VCaP (cell line): ENCODE results near the gene ATP8A2.
"Not testable (repeated sequence)": the region's sequence is repeated elsewhere in the genome, so short reads cannot be mapped to it uniquely, and the experiment has no call there.

Experiments
- H3K27ac ChIP-seq: fragments of 450-650 bp; 2 replicates; pipeline ENCODE4 v1.5.1; 2017
- TF ChIP-seq, protein P1 (sequence below): fragments of 450-650 bp; conservative IDR thresholded peaks from 2 replicates; pipeline ENCODE4 v1.5.1; 2017; ENCODE audit warnings: mild to moderate bottlenecking, moderate library complexity

ATP8A2 gene

GRCh38 chr13:26061256-26061655 is 689.5 kb downstream of the ATP8A2 start:
- no peak overlapping the region for H3K27ac ChIP-seq
- TF ChIP-seq, protein P1, sequence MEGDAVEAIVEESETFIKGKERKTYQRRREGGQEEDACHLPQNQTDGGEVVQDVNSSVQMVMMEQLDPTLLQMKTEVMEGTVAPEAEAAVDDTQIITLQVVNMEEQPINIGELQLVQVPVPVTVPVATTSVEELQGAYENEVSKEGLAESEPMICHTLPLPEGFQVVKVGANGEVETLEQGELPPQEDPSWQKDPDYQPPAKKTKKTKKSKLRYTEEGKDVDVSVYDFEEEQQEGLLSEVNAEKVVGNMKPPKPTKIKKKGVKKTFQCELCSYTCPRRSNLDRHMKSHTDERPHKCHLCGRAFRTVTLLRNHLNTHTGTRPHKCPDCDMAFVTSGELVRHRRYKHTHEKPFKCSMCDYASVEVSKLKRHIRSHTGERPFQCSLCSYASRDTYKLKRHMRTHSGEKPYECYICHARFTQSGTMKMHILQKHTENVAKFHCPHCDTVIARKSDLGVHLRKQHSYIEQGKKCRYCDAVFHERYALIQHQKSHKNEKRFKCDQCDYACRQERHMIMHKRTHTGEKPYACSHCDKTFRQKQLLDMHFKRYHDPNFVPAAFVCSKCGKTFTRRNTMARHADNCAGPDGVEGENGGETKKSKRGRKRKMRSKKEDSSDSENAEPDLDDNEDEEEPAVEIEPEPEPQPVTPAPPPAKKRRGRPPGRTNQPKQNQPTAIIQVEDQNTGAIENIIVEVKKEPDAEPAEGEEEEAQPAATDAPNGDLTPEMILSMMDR = no peak

DNA sequence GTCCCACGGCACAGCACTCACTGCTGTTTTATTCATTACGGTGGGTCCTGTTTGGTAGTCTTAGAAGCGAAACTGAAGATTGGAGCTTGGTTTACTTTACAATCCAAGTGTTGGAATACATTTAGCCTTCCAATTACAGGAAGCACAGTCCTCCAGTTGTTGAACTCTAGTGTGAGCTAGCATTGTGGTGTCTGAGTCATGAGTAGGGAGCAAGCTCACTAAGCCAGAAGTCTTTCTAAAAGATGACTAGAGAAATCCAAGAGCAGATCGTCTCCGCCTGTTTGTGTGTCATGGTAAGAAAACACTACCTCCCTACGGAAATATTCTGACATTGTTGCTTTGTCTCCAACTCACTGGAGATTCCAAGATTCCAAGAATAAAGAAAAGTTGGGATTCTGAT is 690.2 kb downstream of the ATP8A2 start:
- TF ChIP-seq, protein P1 = no peak
- no peak overlapping the region for H3K27ac ChIP-seq

- TF ChIP-seq, protein P1 = peak; percentile 92
Measured at GRCh38 chr13:26062853-26063444, 691.2 kb downstream of the ATP8A2 start.

DNA sequence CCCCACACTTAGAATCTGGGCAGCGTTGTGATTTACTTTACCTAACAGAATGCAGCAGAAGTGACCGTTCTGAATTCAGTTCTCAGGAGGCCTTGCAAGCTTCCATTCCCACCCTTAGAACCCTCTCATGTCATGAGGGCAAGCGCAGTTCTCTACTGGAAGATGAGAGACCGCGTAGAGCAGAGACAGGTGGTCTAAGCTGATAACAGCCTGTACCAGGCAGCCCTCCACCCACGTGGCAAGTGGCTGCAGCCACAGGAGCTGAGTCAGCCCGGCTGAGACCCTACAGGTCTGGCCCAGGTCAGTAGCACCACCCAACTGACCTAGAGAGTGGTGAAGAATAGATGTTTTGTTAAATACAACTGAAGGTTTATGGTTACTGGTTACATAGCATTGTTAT is 694.7 kb downstream of the ATP8A2 start:
- not testable (repeated sequence) for H3K27ac ChIP-seq

More at GRCh38 chr13:26062853-26063444, 691.2 kb downstream of the ATP8A2 start:
- H3K27ac ChIP-seq = no peak overlapping the region

DNA sequence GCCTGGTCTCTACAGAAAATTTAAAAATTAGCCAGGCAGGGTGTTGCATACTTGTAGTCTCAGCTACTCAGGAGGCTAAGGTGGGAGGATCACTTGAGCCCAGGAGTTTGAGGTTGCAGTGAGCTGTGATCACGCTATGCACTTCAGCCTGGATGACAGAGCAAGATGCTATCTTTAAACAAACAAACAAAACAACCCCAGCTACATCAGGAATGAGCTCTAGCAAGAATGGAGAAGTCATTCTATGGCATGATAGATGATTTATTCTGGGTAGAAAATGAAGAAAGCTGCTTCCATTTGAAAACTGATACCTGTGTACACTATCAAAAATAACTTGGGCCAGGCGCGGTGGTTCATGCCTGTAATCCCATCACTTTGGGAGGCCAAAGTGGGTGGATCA is 695.8 kb downstream of the ATP8A2 start:
- no peak overlapping the region for H3K27ac ChIP-seq
- TF ChIP-seq, protein P1 = no peak

- peak overlapping the region; percentile 14; the same call in 1 of the 2 replicates for H3K27ac ChIP-seq
Measured at GRCh38 chr13:26068372-26068771, 696.6 kb downstream of the ATP8A2 start.

DNA sequence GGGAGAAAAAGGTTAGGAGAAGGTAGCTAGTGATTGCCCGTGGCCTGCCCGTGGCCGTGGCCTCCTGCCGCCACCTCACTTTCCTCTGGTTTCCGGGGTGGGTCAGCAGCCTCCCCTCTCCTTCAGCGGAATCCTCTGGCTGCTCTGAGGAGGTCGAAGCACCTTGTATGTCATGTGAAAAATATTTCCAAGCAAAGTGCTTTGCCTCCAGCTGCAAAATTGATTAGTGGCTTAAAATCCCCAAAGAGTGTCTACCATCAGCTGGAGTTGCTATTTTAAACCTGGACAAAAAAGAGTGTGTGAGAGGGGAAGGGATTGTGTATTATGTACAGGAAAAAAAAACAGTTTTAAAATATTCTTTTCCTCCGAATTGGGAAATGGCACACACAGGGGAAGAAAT is 697.9 kb downstream of the ATP8A2 start:
- H3K27ac ChIP-seq = not testable (repeated sequence)

DNA sequence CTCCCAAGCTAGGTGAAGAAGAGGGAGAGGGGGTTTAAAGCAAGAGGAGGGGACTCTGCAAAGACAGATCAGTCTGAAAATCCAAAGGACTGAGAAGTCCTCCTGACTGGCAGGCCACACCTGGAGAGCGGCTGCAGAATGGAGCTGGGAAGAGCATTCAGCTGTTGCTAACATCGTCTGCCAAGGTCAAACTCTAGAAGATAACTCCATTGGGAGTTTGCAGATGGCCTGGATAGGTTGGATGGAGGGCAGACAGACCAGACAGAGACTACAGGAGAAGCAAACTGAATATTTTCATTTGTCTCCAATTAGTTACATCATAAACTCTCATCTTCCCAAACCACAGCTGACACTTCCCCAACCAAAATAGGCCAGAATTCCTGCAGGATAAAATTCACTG is 699.9 kb downstream of the ATP8A2 start:
- TF ChIP-seq, protein P1 = no peak
- no peak overlapping the region for H3K27ac ChIP-seq

DNA sequence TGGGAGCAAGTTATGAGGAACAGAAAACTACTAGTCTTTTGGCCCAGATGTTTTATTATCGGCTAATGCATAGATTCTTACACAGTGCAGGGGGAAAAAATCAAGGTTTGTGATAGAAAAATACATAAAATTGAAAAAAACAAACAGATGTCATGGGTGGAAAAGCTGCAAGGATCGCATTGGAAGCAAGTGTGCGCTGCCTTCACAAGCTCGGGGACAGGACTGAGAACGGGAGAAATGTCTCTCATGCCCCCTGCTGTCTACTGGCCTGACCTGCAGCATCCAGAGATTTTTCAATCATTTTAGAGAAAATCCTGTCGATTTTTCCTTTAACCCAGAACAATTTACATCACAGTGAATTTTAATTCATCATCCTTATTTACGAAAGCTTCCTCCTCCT is 700.6 kb downstream of the ATP8A2 start:
- not testable (repeated sequence) for H3K27ac ChIP-seq
- TF ChIP-seq, protein P1 = peak; percentile 80
